Activated naive CD4-positive, alpha-beta T cell treated with anti-CD3 and anti-CD28 coated beads for 36 hours (primary cell): ENCODE data around the gene ZNF701. TPM values are rescaled to one million over a fixed set of nuclear protein-coding genes. Genes with fewer than 3 reads are reported as not detected.
"Not testable (repeated sequence)": the region's sequence is repeated elsewhere in the genome, so short reads cannot be mapped to it uniquely, and the experiment has no call there.

Experiments used
- CTCF ChIA-PET: fragments of 350-600 bp; sonication (Branson Sonifier 250); formaldehyde crosslinking; loops from one replicate; lab custom pipeline; 2021; ENCODE audit warnings: antibody characterized with exemption; lab: Charles Lee
- DNase-seq: peaks from one replicate; pipeline ENCODE4 v3.0.0-alpha.2; 2020
- H3K27ac Mint-ChIP-seq: one replicate; pipeline ENCODE4 v1.8.0; 2021; ENCODE audit warnings: mild to moderate bottlenecking, mixed read lengths
- H3K27me3 Mint-ChIP-seq: one replicate; pipeline ENCODE4 v1.8.0; 2021; ENCODE audit warnings: low read depth, mixed read lengths
- H3K36me3 Mint-ChIP-seq: one replicate; pipeline ENCODE4 v1.8.0; 2021; ENCODE audit warnings: low read depth, mixed read lengths
- H3K4me1 Mint-ChIP-seq: one replicate; pipeline ENCODE4 v1.8.0; 2021; ENCODE audit warnings: low read depth, mixed read lengths
- H3K4me3 Mint-ChIP-seq: one replicate; pipeline ENCODE4 v1.8.0; 2021; ENCODE audit warnings: mild to moderate bottlenecking, moderate library complexity, mixed read lengths
- H3K9me3 Mint-ChIP-seq: one replicate; pipeline ENCODE4 v1.8.0; 2021; ENCODE audit warnings: mixed read lengths
- intact Hi-C: fragments of 100-400 bp; cut with micrococcal nuclease; formaldehyde crosslinking; loops from one replicate; pipeline ENCODE4 v1.15.1; 2023
- total RNA-seq, 2 experiments: library from RNA; stranded (reverse); gene quantifications; one replicate each; pipeline ENCODE4 v1.2.3, GENCODE V29; 2021

The ZNF701 gene
- total RNA-seq, 2 experiments from 2014 or later = 13.8 to 15.0 TPM

DNA sequence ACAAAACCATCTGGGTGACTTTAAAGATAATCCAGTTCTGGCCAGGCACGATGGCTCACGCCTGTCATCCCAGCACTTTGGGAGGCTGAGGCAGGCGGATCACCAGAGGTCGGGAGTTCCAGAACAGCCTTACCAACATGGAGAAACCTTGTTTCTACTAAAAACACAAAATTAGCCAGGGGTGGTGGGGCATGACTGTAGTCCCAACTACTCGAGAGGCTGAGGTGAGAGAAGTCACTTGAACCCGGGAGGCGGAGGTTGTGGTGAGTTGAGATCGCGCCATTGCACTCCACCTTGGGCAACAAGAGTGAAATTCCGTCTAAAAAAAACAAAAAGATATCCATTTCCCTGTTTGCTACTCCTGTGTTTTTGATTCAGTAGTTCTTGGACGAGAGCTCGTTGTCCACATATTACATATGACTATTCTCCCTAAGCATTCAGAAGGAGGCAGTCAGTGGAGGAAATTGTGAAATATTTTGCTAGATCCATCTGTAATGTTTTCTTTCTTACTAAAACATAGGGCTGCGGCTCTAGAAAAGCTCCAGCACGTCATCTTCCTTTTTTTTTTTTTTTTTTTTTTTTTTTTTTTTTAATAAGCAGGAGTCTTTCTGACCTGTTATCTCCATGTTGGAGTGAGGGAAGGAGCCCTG lies 33.6 kb downstream of the ZNF701 start:
- peaks cover 38% of the 10 kb centered on the region for H3K36me3 Mint-ChIP-seq
- DNase-seq = no peak
- intact Hi-C loops = loop anchor here (5.0 to 10.0 kb wide), 3 partner anchors 34 to 131 kb away; partner anchors contain the start of genes ZNF611, ZNF808 and ZNF83
- peak overlapping the region; percentile 46 for H3K27ac Mint-ChIP-seq
- H3K9me3 Mint-ChIP-seq = peaks cover 25% of the 10 kb centered on the region
- no peaks in the 10 kb centered on the region for H3K27me3 Mint-ChIP-seq
- peaks cover 19% of the 10 kb centered on the region for H3K4me1 Mint-ChIP-seq
- no peak overlapping the region for H3K4me3 Mint-ChIP-seq
- CTCF ChIA-PET = no interaction called here

DNA sequence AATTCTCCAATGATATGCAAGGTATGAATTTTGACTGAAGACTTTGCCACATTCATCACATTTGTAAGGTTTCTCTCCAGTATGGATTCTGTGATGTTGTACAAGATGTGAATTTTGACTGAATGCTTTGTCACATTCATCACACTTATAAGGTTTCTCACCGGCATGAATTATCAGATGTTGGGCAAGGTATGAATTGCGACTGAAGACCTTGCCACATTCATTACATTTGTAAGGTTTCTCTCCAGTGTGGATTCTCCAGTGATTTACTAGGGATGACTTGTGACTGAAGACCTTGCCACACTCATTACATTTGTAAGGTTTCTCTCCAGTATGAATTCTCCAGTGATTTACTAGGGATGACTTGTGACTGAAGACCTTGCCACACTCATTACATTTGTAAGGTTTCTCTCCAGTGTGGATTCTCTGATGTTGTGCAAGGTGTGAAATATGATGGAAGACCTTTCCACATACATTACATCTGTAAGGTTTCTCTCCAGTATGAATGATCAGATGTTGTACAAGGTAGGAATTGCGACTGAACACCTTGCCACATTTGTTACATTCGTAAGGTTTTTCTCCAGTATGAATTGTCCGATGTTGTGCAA lies 43.3 kb downstream of the ZNF701 start:
- Mint-ChIP-seq H3K9me3 (peaks cover 48% of the 10 kb centered on the region), H3K4me1 (no peaks in the 10 kb centered on the region), H3K27ac (no peak overlapping the region), H3K4me3 (no peak overlapping the region), H3K36me3 (peaks cover 84% of the 10 kb centered on the region), H3K27me3 (no peaks in the 10 kb centered on the region)
- intact Hi-C loops = no loop called here
- no peak for DNase-seq
- CTCF ChIA-PET = no interaction called here

GRCh38 chr19:52621376-52621775 lies 51.3 kb downstream of the ZNF701 start:
- intact Hi-C loops = no loop called here
- no peak overlapping the region for H3K27ac Mint-ChIP-seq
- H3K9me3 Mint-ChIP-seq = peaks cover 23% of the 10 kb centered on the region
- H3K4me1 Mint-ChIP-seq = peaks cover 9% of the 10 kb centered on the region
- H3K27me3 Mint-ChIP-seq = no peaks in the 10 kb centered on the region
- peaks cover 33% of the 10 kb centered on the region for H3K36me3 Mint-ChIP-seq
- DNase-seq = no peak
- CTCF ChIA-PET = no interaction called here
- no peak overlapping the region for H3K4me3 Mint-ChIP-seq

DNA sequence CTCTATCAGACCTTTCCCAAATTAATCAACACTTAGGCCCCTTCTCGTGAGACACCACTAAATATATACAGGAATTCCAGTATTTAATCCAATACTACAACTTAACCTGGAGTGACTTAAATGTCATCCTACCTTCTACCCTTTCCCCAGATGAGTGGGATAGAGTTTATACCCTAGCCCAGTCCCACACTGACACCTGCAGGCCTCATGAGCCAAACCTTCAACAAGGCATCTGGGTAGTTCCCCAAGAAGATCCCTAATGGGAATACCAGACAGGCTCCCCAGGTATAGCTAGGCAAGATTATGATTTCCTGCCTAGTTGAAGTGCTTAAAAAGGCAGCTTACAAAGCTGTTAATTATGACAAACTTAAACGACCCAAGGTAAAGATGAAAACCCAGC lies 52.2 kb downstream of the ZNF701 start:
- peaks cover 9% of the 10 kb centered on the region for H3K4me1 Mint-ChIP-seq
- no peak for DNase-seq
- H3K36me3 Mint-ChIP-seq = peaks cover 24% of the 10 kb centered on the region
- no peak overlapping the region for H3K4me3 Mint-ChIP-seq
- intact Hi-C loops = no loop called here
- no peaks in the 10 kb centered on the region for H3K27me3 Mint-ChIP-seq
- H3K27ac Mint-ChIP-seq = no peak overlapping the region
- H3K9me3 Mint-ChIP-seq = peaks cover 17% of the 10 kb centered on the region
- CTCF ChIA-PET = interaction anchor here (0.6 kb wide), 1 partner anchor 118 kb away, joined by 3 read pairs; no protein-coding TSS in a partner anchor

GRCh38 chr19:52626915-52627314 lies 56.8 kb downstream of the ZNF701 start:
- H3K36me3 Mint-ChIP-seq = peaks cover 36% of the 10 kb centered on the region
- H3K4me1 Mint-ChIP-seq = peaks cover 3% of the 10 kb centered on the region
- H3K27ac Mint-ChIP-seq = no peak overlapping the region
- intact Hi-C loops = no loop called here
- H3K9me3 Mint-ChIP-seq = peaks cover 24% of the 10 kb centered on the region
- no peaks in the 10 kb centered on the region for H3K27me3 Mint-ChIP-seq
- CTCF ChIA-PET = no interaction called here
- no peak overlapping the region for H3K4me3 Mint-ChIP-seq
- no peak for DNase-seq

DNA sequence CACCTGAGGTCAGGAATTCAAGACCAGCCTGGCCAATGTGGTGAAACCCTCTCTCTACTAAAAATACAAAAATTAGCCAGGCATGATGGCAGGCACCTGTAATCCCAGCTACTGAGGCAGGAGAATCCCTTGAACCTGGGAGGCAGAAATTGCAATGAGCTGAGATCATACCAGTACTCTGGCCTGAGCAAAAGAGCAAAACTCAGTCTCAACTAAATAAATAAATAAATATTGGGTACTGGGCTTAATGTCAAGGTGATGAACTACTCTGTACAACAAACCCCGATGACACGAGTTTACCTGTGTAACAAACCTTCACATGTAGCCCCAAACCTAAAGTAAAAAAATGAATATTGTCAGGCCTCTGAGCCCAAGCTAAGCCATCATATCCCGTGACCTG lies 57.4 kb downstream of the ZNF701 start:
- H3K27me3 Mint-ChIP-seq, DNase-seq, CTCF ChIA-PET, H3K4me1 Mint-ChIP-seq, H3K27ac Mint-ChIP-seq, H3K4me3 Mint-ChIP-seq, intact Hi-C loops: not testable (repeated sequence)
- Mint-ChIP-seq H3K36me3 (peaks cover 38% of the 10 kb centered on the region), H3K9me3 (peaks cover 27% of the 10 kb centered on the region)

DNA sequence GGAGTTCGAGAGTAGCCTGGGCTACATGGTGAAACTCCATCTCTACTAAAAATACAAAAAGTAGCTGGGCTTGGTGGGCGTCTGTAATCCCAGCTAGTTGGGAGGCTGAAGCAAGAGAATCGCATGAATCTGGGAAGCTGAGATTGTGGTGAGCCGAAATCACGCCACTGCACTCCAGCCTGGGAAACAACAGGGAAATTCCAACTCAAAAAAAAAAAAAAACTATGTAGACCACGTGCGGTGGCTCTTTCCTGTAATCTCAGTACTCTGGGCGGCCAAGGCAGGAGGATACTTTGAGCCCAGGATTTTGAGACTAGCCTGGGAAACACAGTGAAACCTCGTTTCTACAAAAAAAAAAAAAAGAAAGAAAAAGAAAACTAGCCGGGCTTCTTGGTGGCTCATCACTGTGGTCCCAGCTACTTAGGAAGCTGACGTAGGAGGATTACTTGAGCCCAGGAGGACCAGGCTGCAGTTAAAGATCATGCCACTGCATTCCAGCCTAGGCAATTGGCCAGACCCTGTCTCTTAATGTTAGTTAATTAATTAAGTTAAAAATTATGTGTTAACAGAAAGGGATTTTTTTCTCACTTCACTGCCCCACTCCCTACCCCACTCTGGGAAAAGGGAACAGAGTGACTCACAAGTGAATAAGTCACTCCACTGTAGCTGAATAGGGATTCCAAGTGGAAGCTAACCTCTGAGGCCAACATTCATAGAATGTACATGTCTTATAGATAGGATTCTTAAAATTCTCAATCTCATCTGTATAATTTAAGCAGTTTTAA lies 65.9 kb downstream of the ZNF701 start:
- peaks cover 17% of the 10 kb centered on the region for H3K9me3 Mint-ChIP-seq
- peaks cover 34% of the 10 kb centered on the region for H3K36me3 Mint-ChIP-seq
- DNase-seq = no peak
- CTCF ChIA-PET = no interaction called here
- intact Hi-C loops = loop anchor here (5.0 kb wide), 2 partner anchors 34 to 56 kb away; no protein-coding TSS in a partner anchor
- peaks cover 12% of the 10 kb centered on the region for H3K4me1 Mint-ChIP-seq
- no peaks in the 10 kb centered on the region for H3K27me3 Mint-ChIP-seq
- H3K4me3 Mint-ChIP-seq = no peak overlapping the region
- H3K27ac Mint-ChIP-seq = no peak overlapping the region

Other genes with a start within 250 kb of the ZNF701 start
- under 1 TPM; 0.64 TPM for gene ZNF610, start 234.0 kb upstream of the ZNF701 start, total RNA-seq
- 1 to 10 TPM; 8.3 to 8.4 TPM for gene ZNF880, start 200.4 kb upstream of the ZNF701 start, total RNA-seq
- gene ZNF528, start 172.4 kb upstream of the ZNF701 start, total RNA-seq = 1 to 10 TPM; 2.9 to 3.7 TPM
- gene ZNF534, start 141.1 kb upstream of the ZNF701 start, total RNA-seq = not detected
- gene ZNF578, start 116.7 kb upstream of the ZNF701 start, total RNA-seq = under 1 TPM; 0.32 to 0.36 TPM
- gene ZNF808, start 42.6 kb upstream of the ZNF701 start, total RNA-seq = 10 to 100 TPM; 19.1 to 20.1 TPM
- 10 to 100 TPM; 23.3 to 23.9 TPM for gene ZNF83, start 68.1 kb downstream of the ZNF701 start, total RNA-seq
- 10 to 100 TPM; 10.4 to 12.1 TPM for gene ZNF611, start 164.8 kb downstream of the ZNF701 start, total RNA-seq
- gene ZNF600, start 216.5 kb downstream of the ZNF701 start, total RNA-seq = 1 to 10 TPM; 4.8 to 4.9 TPM